HL-60 (cell line): ENCODE results near the gene CTBP2.

Experiments
- DNase-seq, 2 experiments: peaks; one replicate each; pipeline ENCODE4 v3.0.0-alpha.2; 2010 to 2020; ENCODE audit warnings: low read depth in 1 of 2, low spot score in 1 of 2
- H3K27ac ChIP-seq: fragments of 250-450 bp; sonication (Bioruptor Pico); replicated peaks from 2 replicates; pipeline ENCODE4 v1.5.1; 2020; ENCODE audit warnings: mild to moderate bottlenecking, moderate library complexity
- H3K27me3 ChIP-seq: fragments of 250-450 bp; sonication (Bioruptor Pico); 2 replicates; pipeline ENCODE4 v1.5.1; 2021; ENCODE audit warnings: mild to moderate bottlenecking, moderate library complexity; ENCODE audit not compliant: insufficient read depth, poor library complexity, severe bottlenecking
- H3K4me3 ChIP-seq: replicated peaks from 2 replicates; pipeline ENCODE4 v1.5.1; 2011; ENCODE audit warnings: mild to moderate bottlenecking, control low read depth, low read length; ENCODE audit not compliant: insufficient read depth
- GABPA ChIP-seq: IDR thresholded peaks from 2 replicates; pipeline ENCODE4 v1.6.1; 2012; ENCODE audit warnings: low read depth
- POLR2AphosphoS5 ChIP-seq: IDR thresholded peaks from 2 replicates; pipeline ENCODE4 v1.6.1; 2012; ENCODE audit warnings: low read depth
- SPI1 ChIP-seq: IDR thresholded peaks from 2 replicates; pipeline ENCODE4 v1.6.1; 2012; ENCODE audit warnings: low read depth, mild to moderate bottlenecking, borderline replicate concordance
- TF ChIP-seq, protein P1 (sequence below): IDR thresholded peaks from 2 replicates; pipeline ENCODE4 v1.6.1; 2012; ENCODE audit warnings: low read depth; ENCODE audit not compliant: insufficient replicate concordance
- TF ChIP-seq, protein P2 (sequence below): IDR thresholded peaks from one replicate; pipeline ENCODE4 v1.5.1; 2011; ENCODE audit warnings: low read length, control low read depth, inconsistent platforms; ENCODE audit not compliant: insufficient read depth

The CTBP2 gene

GRCh38 chr10:125193306-125193877, 33.0 kb upstream of the CTBP2 start:
- H3K27ac ChIP-seq = no peak overlapping the region
- H3K4me3 ChIP-seq = no peak overlapping the region
- H3K27me3 ChIP-seq = no peaks in the 10 kb centered on the region
- TF ChIP-seq, protein P1, sequence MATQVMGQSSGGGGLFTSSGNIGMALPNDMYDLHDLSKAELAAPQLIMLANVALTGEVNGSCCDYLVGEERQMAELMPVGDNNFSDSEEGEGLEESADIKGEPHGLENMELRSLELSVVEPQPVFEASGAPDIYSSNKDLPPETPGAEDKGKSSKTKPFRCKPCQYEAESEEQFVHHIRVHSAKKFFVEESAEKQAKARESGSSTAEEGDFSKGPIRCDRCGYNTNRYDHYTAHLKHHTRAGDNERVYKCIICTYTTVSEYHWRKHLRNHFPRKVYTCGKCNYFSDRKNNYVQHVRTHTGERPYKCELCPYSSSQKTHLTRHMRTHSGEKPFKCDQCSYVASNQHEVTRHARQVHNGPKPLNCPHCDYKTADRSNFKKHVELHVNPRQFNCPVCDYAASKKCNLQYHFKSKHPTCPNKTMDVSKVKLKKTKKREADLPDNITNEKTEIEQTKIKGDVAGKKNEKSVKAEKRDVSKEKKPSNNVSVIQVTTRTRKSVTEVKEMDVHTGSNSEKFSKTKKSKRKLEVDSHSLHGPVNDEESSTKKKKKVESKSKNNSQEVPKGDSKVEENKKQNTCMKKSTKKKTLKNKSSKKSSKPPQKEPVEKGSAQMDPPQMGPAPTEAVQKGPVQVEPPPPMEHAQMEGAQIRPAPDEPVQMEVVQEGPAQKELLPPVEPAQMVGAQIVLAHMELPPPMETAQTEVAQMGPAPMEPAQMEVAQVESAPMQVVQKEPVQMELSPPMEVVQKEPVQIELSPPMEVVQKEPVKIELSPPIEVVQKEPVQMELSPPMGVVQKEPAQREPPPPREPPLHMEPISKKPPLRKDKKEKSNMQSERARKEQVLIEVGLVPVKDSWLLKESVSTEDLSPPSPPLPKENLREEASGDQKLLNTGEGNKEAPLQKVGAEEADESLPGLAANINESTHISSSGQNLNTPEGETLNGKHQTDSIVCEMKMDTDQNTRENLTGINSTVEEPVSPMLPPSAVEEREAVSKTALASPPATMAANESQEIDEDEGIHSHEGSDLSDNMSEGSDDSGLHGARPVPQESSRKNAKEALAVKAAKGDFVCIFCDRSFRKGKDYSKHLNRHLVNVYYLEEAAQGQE = no peak
- TF ChIP-seq SPI1 = no peak
- TF ChIP-seq, protein P2, sequence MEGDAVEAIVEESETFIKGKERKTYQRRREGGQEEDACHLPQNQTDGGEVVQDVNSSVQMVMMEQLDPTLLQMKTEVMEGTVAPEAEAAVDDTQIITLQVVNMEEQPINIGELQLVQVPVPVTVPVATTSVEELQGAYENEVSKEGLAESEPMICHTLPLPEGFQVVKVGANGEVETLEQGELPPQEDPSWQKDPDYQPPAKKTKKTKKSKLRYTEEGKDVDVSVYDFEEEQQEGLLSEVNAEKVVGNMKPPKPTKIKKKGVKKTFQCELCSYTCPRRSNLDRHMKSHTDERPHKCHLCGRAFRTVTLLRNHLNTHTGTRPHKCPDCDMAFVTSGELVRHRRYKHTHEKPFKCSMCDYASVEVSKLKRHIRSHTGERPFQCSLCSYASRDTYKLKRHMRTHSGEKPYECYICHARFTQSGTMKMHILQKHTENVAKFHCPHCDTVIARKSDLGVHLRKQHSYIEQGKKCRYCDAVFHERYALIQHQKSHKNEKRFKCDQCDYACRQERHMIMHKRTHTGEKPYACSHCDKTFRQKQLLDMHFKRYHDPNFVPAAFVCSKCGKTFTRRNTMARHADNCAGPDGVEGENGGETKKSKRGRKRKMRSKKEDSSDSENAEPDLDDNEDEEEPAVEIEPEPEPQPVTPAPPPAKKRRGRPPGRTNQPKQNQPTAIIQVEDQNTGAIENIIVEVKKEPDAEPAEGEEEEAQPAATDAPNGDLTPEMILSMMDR = no peak
- TF ChIP-seq POLR2AphosphoS5 = no peak
- no peak for DNase-seq

GRCh38 chr10:125192620-125193019, 32.3 kb upstream of the CTBP2 start:
- H3K4me3 ChIP-seq = no peak overlapping the region
- no peak for DNase-seq
- TF ChIP-seq, protein P1 = no peak
- TF ChIP-seq GABPA (no peak), SPI1 (no peak), POLR2AphosphoS5 (no peak)
- TF ChIP-seq, protein P2 = no peak
- no peak overlapping the region for H3K27ac ChIP-seq
- H3K27me3 ChIP-seq = no peaks in the 10 kb centered on the region

- no peaks in the 10 kb centered on the region for H3K27me3 ChIP-seq
- no peak for TF ChIP-seq GABPA
- no peak for TF ChIP-seq SPI1
- no peak for TF ChIP-seq POLR2AphosphoS5
- TF ChIP-seq, protein P1 = no peak
- H3K27ac ChIP-seq = no peak overlapping the region
- no peak overlapping the region for H3K4me3 ChIP-seq
- no peak for DNase-seq
Measured at GRCh38 chr10:125192005-125192404, 31.6 kb upstream of the CTBP2 start.
